GM21390 (cell line): ENCODE measurements around the gene ABCC8.
A peak's percentile ranks its signal among the peaks of the same experiment; 100 is the strongest.

ENCODE experiments used
- ATAC-seq: cut with Tn5 transposase; IDR thresholded peaks from one replicate; pipeline ENCODE4 v1.9.1; 2021; ENCODE audit not compliant: unreplicated experiment

Gene ABCC8

DNA sequence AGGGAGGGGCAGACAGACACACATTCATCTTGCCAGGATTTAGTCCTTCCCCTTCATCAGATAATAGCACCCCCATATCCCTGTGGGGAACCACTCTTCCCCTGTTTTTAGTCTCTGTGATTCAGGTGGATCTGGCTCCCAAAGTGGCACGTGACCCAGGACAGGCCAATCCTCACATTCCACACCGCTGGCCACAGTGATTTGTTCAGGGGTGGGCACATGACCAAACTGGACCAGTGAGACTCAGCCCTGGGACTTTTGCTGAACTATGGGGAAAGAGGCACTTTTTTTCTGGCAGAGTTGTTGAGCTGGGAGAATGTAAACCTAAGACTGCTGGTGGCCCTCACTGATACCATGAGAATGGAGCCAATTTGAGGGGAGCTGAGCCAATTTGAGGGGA lies 69.1 kb downstream of the ABCC8 start:
- no peak for ATAC-seq

- ATAC-seq, result no peak
Observed at GRCh38 chr11:17406818-17407149, 69.9 kb downstream of the ABCC8 start.

DNA sequence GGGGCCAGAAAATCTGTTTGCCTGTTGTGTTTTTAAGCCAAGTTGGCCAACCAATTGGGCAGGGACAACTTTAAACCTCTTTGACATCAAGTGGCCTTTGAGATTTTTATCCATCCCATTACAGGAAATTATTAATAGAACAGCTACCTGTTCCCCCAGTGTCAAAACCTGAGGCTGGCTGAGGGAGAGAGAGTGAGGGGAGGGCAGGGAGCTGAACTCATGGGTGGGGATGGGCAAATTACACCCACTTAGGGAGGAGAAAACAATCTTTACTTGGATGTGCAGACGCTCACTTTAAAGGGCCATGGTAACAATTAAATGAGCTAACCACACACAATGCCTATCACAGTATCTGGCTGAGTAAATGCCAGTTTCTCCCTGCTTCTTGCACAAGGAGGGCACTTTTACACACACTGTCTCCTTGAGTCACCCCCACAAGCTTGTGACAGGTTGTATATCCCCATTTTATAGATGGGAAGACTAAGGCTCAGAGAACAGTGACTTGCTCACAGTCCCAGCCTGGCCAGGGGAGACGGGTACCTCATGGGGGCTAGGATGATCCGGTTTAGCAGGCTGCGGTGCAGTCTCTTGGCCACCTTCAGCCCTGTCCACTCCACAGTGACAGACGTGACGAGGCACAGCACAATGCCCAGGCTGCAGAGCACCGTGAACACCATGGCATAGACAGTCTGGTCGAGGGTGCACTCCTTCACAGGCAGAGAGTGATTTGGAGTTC lies 70.4 kb downstream of the ABCC8 start:
- ATAC-seq, result no peak

DNA sequence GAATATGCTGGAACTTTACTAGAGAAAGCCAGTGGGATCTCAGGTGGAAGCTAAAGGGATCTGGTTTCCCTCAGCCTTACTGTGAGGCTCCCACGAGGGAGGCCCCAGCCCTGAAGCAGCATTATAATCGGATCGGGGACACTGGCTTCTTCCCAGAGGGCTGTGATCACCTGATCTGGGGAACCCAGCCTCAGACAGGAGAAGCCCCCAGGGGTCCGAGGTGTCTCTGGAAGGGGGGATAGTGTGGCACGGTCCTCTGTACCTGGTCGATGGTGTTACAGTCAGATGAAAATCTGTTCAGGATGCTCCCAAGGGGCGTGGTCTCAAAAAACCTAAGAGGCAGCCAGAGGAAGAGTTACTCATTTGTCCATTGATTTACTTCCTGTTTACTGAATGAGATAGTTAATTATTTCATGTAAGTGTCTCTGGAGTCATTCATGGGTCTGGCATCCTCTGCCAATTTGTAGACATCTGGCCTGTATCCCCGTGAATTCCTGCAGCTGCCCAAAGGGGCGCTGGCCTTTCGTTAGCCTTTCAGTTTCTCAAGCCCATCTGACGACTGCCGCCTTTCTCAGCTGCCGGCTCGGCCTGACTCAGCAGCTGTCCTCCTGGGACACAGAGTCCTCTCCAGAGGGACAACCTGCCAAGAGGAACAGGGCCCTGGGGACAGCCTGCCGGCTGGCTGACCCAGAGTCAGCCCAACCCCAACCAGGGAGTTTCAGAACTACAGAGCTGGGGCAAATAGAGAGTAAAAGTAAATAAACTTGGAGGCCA lies 71.2 kb downstream of the ABCC8 start:
- no peak for ATAC-seq

DNA sequence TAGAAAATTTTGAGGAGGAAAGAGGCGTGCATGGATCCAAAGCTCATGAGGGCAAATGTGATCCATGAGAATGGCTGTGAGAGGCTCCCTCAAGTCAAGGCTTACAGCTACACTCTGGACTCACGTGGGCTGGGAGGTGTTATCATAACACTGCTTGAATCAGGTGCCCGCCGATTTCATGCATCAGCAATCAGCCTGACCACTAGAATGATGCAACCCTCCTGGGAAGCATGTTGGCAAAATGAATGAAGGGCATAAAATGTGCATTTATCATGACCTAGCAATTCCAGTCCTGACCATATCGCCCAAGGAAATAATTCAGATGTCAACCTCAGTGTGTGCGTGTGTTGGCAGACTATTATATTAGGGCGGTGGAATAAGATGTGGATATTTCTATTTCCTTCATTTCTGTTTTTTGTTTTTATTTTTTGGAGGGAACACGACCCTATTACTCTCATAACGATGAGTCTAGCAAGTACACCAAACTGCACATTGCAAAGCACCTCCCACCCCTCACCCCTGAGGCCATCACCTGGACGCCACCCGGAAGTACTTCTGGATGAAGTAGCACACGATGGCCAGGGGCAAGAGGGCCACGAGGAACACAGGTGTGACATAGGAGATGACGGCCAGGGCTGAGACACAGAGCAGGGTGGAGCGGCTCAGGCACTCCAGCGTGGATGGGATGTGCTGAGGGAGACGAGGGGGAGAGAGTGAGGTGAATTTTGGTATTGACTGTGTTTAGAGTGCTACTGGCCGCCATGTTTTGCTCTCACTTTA lies 72.5 kb downstream of the ABCC8 start:
- ATAC-seq, result no peak

DNA sequence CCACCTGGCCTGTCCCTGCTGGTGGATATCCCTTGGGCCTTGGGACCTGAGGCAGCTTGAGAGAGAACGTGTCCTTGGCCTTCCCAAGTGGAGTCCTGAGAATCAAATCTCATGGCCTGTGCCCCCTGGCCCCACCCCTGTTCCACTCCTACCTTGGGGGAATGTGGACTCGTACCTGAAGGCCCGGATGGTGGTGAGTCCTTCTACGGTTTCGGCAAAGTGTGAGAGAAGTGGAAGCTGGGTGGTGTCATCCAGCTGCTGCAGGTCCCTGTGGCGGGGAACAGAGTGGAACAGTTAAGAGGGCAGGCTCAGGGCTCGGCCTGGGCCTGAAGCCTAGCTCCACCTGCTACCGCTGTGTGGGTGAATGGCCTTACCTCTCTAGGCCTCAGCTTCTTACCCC lies 74.2 kb downstream of the ABCC8 start:
- ATAC-seq, result no peak

DNA sequence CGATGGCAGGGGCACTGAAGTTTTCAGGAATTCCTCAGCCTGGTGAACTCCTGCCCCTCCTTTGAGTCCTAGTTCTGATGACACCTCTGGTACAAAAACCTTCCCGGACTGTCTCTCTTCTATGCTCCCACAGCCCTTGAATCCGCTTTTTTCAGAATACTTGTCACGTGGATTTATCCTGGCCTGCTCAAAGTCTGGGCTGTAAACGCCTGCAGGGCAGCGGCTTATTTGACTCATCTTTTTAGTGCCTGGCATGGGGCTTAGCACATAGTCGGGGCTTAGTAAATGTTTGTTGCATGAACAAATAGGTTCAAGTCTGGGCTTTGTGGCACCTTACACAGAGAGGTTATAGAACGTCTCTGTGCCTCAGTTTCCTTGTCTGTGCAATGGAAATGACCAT lies 74.8 kb downstream of the ABCC8 start:
- ATAC-seq, result no peak

DNA sequence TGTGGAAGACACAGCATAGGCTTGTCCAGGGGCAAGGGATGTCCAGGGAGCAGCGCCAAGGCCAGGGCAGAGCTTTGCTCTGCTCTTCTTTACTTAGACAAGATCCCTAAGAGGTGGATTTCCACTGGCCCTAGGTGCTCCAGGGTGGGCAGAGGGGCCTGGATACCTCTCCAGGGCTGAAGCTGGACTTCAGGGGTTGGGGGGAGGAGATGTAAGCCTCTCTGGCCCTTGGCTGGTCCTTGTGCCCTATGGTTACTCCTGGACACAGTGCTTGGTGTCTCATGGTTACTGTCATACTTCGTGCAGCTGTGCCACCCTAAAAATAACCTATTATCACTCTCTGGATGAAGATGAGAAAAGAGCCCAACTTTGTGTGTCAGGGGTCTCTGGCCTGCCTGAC lies 75.3 kb downstream of the ABCC8 start:
- ATAC-seq, result no peak

GRCh38 chr11:17400048-17400775 lies 76.4 kb downstream of the ABCC8 start:
- peak; percentile 65 for ATAC-seq

DNA sequence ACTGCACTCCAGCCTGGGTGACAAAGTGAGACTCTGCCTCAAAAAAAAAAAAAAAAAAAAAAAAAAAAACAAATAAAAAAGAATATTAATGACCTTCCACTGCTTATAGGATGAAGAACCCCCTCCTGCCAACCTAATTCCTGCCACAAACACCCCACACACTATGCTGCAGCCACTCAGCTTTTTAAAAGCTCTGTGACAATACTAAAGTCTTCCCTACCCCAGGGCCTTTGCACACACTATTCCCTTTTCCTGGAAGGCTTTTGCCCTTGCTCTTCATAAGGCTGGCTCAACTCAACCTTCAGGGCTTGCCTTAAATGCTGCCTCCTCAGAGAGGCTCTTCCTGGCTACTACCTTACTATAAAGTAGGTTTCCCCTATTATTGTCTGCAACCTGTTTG lies 77.4 kb downstream of the ABCC8 start:
- no peak for ATAC-seq

GRCh38 chr11:17397311-17398002 lies 79.2 kb downstream of the ABCC8 start:
- no peak for ATAC-seq

DNA sequence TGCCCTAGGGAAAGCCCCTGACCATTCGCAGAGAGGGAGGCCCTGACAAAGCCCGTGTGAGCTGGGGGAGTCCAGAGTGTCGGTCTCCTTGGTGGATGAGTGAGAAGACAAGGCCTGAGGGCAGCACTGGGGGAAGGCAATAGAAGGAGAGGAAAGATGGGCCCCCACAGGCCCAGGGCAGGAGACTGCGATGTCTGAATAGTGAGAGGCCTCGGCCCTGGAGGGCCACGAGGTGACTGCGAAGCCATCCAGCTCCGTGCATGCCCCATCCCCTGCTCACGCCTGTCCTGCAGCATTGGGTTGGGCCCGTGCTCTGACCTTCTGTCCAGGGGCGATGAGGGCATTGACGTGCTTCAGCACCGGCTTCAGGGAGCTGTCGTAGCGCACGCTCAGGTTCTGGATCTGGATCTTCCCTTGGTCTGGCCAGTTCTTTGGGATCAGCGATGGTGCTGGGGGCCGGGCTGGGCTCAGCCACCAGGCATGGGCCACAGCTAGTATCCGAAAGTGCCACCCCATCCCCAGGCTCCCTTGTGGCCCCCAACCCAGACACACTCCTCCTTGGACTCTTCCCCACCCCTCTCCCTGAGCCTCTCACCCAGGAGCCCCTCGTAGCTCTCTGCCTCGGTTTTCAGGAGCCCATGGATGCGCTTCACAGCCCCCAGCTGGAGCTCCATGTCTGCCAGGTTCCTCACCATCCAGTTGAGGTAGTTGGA lies 79.9 kb downstream of the ABCC8 start:
- ATAC-seq, result no peak

GRCh38 chr11:17395978-17396377 lies 80.7 kb downstream of the ABCC8 start:
- ATAC-seq, result no peak

DNA sequence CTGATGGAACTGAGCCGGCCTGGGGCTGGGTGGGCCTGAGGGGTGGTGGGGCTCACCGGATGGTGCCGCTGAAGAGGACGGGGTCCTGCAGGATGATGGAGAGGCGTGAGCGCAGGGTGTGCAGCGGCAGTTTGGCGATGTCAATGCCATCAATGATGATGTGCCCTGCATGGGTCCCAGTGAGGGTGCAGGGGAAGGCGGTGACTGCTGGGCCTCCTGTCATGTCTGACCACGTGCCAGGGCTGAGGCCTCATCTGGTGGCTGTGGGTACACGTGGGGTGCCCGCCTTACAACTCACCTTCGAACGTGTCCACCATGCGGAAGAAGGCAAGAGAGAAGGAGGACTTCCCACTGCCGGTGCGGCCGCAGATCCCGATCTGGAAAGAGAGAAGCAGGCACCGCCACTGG lies 81.1 kb downstream of the ABCC8 start:
- no peak for ATAC-seq

GRCh38 chr11:17394743-17395390 lies 81.8 kb downstream of the ABCC8 start:
- no peak for ATAC-seq

DNA sequence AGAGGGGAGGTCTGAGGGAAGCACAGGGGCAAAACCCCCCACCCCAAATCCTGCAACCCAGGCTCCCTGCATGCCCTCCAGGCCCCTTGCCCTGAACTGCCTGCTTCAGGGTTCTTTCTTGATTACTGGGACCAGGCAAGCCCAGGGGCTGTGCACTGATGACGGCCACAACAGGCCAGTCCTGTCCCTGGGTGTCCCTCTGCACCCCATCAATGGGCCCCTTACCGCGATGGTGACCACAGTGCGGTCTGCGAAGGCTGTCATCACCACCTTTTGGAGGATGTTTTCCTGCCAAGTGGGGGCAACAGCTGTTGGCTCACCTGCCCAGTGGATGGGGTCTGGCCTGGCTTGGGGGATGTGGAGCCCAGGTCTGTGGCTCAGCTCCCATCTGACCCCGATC lies 83.2 kb downstream of the ABCC8 start:
- ATAC-seq, result no peak

DNA sequence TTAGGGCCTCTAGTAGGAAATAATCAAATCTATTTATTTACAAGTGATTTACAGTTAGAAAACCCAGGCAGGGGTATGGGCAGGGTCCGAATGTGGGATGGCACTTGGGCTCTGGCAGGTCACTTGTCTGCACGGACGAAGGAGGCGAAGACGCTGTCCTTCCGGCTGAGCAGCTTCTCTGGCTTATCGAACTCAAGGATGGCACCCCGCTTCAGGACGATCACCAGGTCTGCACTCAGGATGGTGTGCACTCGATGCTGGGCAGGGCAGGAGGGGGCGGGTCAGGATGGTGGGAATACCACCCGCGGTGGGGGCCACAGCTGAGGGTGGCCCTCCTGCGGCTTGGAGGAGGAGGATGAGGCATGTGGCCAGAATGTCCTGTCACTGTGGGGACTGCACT lies 83.8 kb downstream of the ABCC8 start:
- ATAC-seq, result no peak

- ATAC-seq, result no peak
Observed at GRCh38 chr11:17391493-17392355, 84.9 kb downstream of the ABCC8 start.
